Subcutaneous adipose tissue (tissue), 4 donors: ENCODE measurements around the gene ABCA5. TPM values are rescaled to one million over a fixed set of nuclear protein-coding genes. Genes with fewer than 3 reads are reported as not detected.

Source experiments
- small RNA-seq: library from RNA; depleted of rRNA; stranded (forward); fragments of <200 nt; gene quantifications from one replicate; pipeline ENCODE3, GENCODE V24; 2016
- total RNA-seq, 4 donors: library from RNA; depleted of rRNA; stranded (reverse); fragments of >200 nt; gene quantifications; one replicate each; pipeline ENCODE4 v1.1.0, GENCODE V29; 2016
- TF ChIP-seq, protein P1 (sequence below): fragments of 450-650 bp; IDR thresholded peaks from one replicate; pipeline ENCODE4 v1.5.1; 2016; ENCODE audit warnings: low read depth, mild to moderate bottlenecking, control low read depth, antibody characterized with exemption, moderate library complexity

The ABCA5 gene
- total RNA-seq, 4 donors from 2014 or later: 58.3 to 91.8 (median 84.1) TPM

DNA sequence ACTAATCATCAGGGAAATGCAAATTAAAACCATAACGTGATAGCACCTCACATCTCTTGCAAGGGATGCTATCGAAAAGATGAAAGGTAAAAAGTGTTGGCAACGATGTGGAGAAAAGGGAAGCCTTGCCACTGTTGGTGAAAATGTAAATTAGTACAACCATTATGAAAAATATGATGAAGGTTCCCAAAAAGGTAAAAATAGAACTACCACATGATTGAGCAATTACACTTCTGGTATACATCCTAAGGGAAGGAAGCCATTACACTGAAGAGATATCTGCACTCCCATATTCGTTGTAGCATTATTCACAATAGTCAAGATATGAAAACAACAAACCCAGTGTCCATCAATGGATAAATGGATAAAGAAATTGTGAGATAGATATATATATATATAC, 119.8 kb downstream of the ABCA5 start:
- TF ChIP-seq, protein P1, sequence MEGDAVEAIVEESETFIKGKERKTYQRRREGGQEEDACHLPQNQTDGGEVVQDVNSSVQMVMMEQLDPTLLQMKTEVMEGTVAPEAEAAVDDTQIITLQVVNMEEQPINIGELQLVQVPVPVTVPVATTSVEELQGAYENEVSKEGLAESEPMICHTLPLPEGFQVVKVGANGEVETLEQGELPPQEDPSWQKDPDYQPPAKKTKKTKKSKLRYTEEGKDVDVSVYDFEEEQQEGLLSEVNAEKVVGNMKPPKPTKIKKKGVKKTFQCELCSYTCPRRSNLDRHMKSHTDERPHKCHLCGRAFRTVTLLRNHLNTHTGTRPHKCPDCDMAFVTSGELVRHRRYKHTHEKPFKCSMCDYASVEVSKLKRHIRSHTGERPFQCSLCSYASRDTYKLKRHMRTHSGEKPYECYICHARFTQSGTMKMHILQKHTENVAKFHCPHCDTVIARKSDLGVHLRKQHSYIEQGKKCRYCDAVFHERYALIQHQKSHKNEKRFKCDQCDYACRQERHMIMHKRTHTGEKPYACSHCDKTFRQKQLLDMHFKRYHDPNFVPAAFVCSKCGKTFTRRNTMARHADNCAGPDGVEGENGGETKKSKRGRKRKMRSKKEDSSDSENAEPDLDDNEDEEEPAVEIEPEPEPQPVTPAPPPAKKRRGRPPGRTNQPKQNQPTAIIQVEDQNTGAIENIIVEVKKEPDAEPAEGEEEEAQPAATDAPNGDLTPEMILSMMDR: no peak

DNA sequence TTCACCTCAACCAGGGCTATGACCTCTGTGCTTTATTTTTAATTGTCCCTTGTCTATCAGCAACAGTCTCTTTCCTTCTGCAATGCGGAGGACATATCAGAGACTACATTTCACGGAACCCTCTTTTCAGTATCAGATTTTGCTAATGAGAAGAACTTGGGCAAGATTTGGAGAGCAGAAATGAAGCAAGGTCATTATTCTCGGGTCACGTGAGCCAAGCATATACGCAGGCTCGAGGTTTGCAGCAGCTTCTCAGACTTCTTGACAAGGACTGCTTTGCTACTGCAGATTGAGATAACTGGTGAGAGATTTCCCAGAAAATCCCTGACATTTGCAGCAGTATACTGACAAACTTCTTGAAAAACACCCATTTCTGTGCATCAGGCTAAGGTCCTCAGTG, 128.7 kb downstream of the ABCA5 start:
- TF ChIP-seq, protein P1: no peak

Small RNA genes within 50 kb of the gene (small RNA-seq; reads per million reads assigned to genes)
- not detected for gene RF00561
- gene SNRPGP4: not detected

Other genes starting within 250 kb of the ABCA5 start
- 100 to 1,000 TPM; 207 to 363 (median 285) TPM for gene ABCA6, start 185.2 kb downstream of the ABCA5 start, total RNA-seq
- 10 to 100 TPM; 12.7 to 32.8 (median 24.5) TPM for gene ABCA10, start 98.3 kb downstream of the ABCA5 start, total RNA-seq
- gene MAP2K6, start 87.6 kb upstream of the ABCA5 start, total RNA-seq: 10 to 100 TPM in 1 of 4 donors, 1 to 10 TPM in 3; 6.0 to 13.7 (median 9.5) TPM